Measurements from ENCODE around the gene ABCD3.

The ABCD3 gene

DNA sequence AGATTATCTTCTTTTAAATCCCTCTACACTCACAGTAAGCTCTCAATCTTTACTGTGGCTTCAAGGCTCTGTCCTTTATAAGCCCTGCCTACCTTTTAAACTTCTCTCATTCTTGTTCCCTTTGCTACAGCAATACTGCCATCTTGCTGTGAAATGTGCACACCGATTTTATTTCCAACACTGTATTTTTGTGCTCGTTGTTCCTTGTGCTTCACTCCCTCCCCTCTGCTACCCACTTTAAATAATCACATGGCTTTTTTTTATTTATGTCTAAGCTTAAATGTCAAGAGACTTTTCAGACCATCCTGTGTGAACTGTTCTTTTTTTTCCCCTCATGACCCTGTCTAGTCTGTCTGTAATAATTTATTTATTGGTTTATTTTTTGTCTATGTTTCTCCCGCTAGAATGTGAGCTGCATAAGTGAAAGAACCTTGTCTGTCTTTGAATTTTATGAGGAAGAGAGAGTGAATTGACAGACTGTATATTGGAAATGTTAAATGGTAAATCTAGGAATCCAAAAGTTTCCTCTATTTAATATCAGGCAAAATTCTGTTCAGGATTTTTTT lies 45.7 kb downstream of the ABCD3 start:
- no peak for DNase-seq

GRCh38 chr1:94468708-94469107 lies 50.5 kb downstream of the ABCD3 start:
- DNase-seq = no peak

- DNase-seq = no peak
Measured at GRCh38 chr1:94471271-94471670, 53.1 kb downstream of the ABCD3 start.

DNA sequence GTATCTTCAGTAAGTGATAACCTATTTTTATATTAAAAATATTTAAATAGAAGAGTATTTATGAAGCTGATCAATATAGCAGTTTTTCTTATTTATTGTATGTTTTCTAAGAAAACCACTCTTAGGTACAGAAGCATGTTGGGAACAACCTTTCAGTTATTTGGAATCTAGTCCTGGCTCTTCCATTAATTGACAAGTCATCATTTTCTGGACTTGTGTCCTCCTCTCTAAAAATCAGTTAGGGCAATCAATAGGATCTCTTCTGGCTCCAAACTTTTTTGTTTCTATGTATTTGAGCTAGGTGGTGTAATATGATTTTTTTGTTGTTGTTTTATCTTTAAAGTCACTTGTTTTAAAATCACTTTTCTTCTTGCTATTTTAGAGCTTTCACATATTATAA lies 57.0 kb downstream of the ABCD3 start:
- no peak for DNase-seq

DNA sequence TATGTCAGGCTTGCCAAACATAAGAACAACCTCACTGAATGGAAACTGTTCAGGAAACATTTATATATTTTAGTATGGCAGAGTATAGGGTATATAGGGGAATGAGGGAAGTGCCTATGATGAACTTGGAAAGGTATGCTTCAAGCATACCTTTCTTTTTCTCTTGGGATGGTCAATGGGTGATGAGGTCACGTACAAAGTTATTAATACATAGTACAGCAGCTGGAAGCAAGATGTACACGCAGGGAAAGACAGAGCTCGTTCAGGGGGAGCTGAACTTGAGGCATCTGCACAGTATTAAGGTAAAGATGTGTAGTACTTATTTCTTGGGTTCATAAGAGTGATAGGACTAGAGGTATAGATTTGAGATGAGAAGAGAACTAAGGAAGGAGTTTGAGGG lies 61.5 kb downstream of the ABCD3 start:
- no peak for DNase-seq

- peak; percentile 2 for DNase-seq
Measured at GRCh38 chr1:94481473-94481933, 63.3 kb downstream of the ABCD3 start.

GRCh38 chr1:94486990-94487389 lies 68.8 kb downstream of the ABCD3 start:
- no peak for DNase-seq

- no peak for DNase-seq
Measured at GRCh38 chr1:94490556-94490955, 72.4 kb downstream of the ABCD3 start.

DNA sequence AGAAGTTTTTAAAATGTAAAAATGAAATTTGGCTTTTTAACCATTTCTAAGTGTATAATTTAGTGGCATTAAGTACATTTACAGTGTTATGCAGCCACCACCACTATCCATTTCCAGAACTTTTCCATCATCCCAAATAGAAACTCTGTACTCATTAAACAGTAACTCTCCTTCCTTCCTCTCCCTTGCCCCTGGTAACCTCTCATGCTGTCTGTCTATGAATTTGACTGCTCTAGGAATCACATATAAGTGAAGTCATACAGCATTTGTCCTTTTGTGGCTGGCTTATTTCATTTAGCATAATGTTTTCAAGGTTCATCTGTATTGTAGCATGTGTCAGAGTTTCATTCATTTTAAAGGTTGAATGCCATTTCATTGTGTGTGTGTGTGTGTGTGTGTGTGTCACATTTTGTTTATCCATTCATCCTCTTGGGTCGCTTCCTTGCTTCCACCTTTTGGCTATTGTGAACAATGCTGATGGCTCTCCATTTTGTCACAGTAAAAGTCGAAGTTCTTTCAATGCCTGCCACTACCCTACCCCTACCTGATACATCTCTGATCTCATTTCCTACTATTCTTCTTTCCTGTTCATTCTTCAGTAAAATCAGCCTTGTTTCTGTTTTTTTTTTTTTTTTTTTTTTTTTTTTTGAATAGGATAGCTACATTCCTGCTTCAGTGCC lies 78.0 kb downstream of the ABCD3 start:
- no peak for DNase-seq

- no peak for DNase-seq
Measured at GRCh38 chr1:94501426-94501825, 83.2 kb downstream of the ABCD3 start.

DNA sequence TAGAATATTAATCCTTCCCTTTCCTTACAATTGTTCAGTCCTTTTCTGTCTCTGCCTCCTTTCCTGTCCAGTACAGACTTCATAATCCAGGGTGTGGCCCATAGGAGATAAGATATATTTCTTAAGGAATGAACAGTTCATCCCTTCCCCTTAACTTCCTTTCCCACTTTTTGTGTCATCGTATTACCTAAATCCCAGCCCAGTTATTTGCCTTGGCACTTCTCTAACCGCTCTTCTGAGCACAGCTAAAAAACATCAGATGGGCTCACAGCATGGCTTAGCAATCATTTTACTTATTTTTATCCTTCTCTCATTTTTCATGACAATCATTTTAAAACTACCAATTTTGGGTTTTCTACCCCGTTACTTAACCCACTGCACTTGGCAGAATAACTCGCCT lies 83.7 kb downstream of the ABCD3 start:
- no peak for DNase-seq

DNA sequence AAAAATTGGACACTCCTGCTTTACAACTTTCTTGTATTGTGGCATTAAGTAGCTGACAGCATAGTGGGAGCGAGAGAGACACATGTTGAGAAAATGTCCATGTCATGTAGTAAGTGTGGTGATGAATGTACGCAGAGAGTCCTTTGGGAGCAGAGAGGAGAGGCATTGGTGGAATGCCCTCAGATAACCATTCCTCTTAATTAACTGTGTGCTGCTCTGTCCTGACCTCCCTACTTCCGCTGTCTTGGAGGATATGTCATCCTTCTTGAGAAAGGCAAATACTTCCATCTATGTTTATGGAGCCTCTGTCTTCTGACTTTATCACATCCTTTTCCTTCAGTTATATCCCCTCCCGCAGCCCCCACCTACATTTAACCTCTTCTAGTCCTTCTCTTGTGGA lies 85.0 kb downstream of the ABCD3 start:
- DNase-seq = no peak

DNA sequence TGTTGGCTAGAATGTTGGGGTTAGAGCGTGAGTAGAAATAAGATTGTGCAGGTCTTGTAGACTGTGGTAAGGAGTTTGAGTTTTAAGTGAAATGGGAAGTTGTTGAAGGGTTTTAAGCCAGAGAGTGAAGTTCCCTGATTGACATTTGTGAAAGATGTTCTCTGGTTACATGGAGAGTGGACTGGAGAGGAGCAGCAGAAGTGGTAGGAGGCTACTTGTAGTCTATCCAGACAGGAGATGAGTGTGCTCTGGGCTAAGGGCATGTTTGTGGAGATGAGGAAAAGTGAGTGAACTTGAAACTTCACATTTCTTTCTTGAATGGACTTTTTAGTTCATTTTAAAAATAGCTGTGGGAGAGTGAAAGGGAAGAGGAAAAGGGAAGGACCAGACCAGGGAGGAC lies 86.4 kb downstream of the ABCD3 start:
- no peak for DNase-seq

- no peak for DNase-seq
Measured at GRCh38 chr1:94512816-94513215, 94.6 kb downstream of the ABCD3 start.

GRCh38 chr1:94514095-94514727 lies 96.0 kb downstream of the ABCD3 start:
- no peak for DNase-seq

- no peak for DNase-seq
Measured at GRCh38 chr1:94515296-94515947, 97.2 kb downstream of the ABCD3 start.

DNA sequence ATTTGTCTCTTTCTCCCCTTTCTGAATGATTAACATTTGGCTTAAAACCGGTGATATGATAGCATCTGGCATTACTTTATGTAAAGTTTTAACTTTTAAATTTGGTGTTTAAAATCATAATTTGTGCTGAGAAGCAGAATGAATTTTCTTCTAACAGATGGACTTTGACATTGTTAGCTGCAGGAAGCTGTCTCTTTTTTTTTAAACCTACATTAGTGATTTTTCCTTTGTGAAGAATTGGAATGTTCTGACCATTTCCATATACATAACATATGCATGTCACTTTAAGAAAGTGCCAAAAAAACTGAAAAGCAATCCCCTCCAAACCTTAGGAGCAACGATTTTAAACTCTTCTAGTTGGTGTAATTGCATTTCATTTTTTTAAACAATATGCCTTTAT lies 101.2 kb downstream of the ABCD3 start:
- DNase-seq = no peak

DNA sequence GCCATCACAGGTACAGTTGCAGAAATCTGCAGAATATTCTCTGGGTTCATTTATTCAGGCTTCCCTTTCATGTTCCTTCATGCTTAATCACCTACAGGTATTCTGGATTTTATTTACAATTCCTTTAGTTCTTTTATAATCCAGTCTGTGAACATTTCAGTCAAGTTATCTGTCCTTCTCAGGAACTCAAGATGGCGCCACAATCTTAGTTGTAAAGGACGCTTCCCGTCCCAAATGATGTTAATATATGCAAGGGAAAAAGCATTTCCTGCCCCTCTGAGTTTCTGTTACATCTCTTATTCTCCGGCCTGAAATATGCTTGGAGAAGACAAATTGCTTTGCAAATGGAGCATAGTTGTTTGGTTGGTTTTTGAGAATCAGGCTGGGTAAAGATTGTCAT lies 104.1 kb downstream of the ABCD3 start:
- no peak for DNase-seq

- no peak for DNase-seq
Measured at GRCh38 chr1:94524531-94524930, 106.3 kb downstream of the ABCD3 start.

GRCh38 chr1:94526152-94526980 lies 108.2 kb downstream of the ABCD3 start:
- DNase-seq = no peak

GRCh38 chr1:94527447-94528031 lies 109.3 kb downstream of the ABCD3 start:
- no peak for DNase-seq

GRCh38 chr1:94528299-94528698 lies 110.1 kb downstream of the ABCD3 start:
- DNase-seq = no peak

DNA sequence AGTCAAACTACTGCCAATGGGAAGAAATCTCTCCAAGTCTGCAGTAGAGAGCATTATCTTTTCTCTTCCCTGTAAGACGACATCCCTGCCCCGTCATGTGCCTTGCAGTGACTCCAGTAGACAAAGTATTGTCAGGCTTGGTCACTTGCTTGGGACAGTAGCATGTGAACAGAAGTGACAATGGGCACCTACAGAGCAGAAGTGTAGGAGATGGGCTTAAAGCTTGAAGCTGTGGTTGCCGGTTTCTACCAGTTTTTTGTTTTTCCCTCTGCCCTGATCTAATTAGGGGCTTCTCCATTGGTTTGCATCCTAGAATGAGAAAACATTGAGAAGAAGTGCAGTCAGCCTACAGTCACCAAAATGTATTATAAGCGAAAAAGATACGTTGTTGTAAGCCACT lies 110.6 kb downstream of the ABCD3 start:
- DNase-seq = no peak

All from NCI-H1436 treated with DMSO at 0.1 percent for 48 hours (cell line).